H1 (cell line): ENCODE measurements around the gene KRT84. TPM values are rescaled to one million over a fixed set of nuclear protein-coding genes. Genes with fewer than 3 reads are reported as not detected.
A peak's percentile ranks its signal among the peaks of the same experiment; 100 is the strongest.

Source experiments
- CTCF ChIA-PET: fragments of 300-600 bp; sonication (Branson Sonifier 250); formaldehyde crosslinking; loops from one replicate; lab custom pipeline; 2021; ENCODE audit not compliant: partially characterized antibody; lab: Charles Lee
- POLR2A ChIA-PET: fragments of 300-600 bp; sonication (Branson Sonifier 250); formaldehyde crosslinking; loops from one replicate; lab custom pipeline; 2021; ENCODE audit warnings: inconsistent platforms; ENCODE audit not compliant: partially characterized antibody; lab: Charles Lee
- DNase-seq, 2 experiments: peaks; one replicate each; pipeline versions ENCODE4 v3.0.0 to v3.0.0-alpha.2; 2010 to 2022; ENCODE audit warnings: low spot score in 2 of 2, low read depth in 1 of 2, mixed read lengths in 1 of 2
- FAIRE-seq: peaks from 2 replicates; lab custom pipeline; 2011; peaks lifted over from hg19 to GRCh38; lab: Jason Lieb, UNC
- H2AFZ ChIP-seq: 2 replicates; pipeline ENCODE4 v1.8.1; 2012; ENCODE audit warnings: low read length, inconsistent platforms
- H2AK5ac ChIP-seq: 2 replicates; pipeline ENCODE4 v1.6.1; 2013; ENCODE audit warnings: low read depth, low read length
- H2BK120ac ChIP-seq: replicated peaks from 2 replicates; pipeline ENCODE3; 2013; ENCODE audit warnings: low read depth, low read length, inconsistent platforms
- H2BK12ac ChIP-seq: 2 replicates; pipeline ENCODE4 v1.6.1; 2013; ENCODE audit warnings: low read depth, low read length
- H2BK15ac ChIP-seq: 2 replicates; pipeline ENCODE4 v1.6.1; 2013; ENCODE audit warnings: low read length
- H2BK20ac ChIP-seq: 2 replicates; pipeline ENCODE4 v1.6.1; 2013; ENCODE audit warnings: low read length
- H2BK5ac ChIP-seq: 2 replicates; pipeline ENCODE4 v1.6.1; 2013; ENCODE audit warnings: low read depth, low read length
- H3K14ac ChIP-seq: 2 replicates; pipeline ENCODE4 v1.6.1; 2013; ENCODE audit warnings: inconsistent platforms; ENCODE audit not compliant: insufficient read length
- H3K18ac ChIP-seq: 2 replicates; pipeline ENCODE4 v1.6.1; 2013; ENCODE audit warnings: low read length; ENCODE audit errors: extremely low read depth
- H3K23ac ChIP-seq: 2 replicates; pipeline ENCODE4 v1.6.1; 2013; ENCODE audit warnings: inconsistent platforms; ENCODE audit not compliant: insufficient read length
- H3K23me2 ChIP-seq: 2 replicates; pipeline ENCODE4 v1.6.1; 2013; ENCODE audit warnings: low read depth, low read length
- H3K27ac ChIP-seq: 2 replicates; pipeline ENCODE4 v1.6.1; 2011; ENCODE audit warnings: low read depth, low read length, inconsistent platforms
- H3K27me3 ChIP-seq, 4 experiments: replicated peaks in 1 of 4; 1 replicate in 1 of 4; 2 replicates in 3 of 4; pipeline versions ENCODE4 v1.6.1 to v1.8.1; 2011 to 2013; ENCODE audit warnings: low read length in 3 of 4, mild to moderate bottlenecking in 3 of 4, inconsistent platforms in 2 of 4, mixed read lengths in 2 of 4, moderate library complexity in 1 of 4; ENCODE audit not compliant: control insufficient read depth in 3 of 4, insufficient read depth in 3 of 4; ENCODE audit errors: extremely low read depth in 1 of 4
- H3K36me3 ChIP-seq, 4 experiments: 2 replicates each; pipeline versions ENCODE4 v1.6.1 to v1.8.1; 2011 to 2013; ENCODE audit warnings: mild to moderate bottlenecking in 4 of 4, low read length in 3 of 4, moderate library complexity in 2 of 4, control low read depth in 1 of 4, inconsistent platforms in 1 of 4; ENCODE audit not compliant: insufficient read depth in 4 of 4, control insufficient read depth in 2 of 4
- H3K4ac ChIP-seq: replicated peaks from 2 replicates; pipeline ENCODE3; 2013; ENCODE audit warnings: low read length, low read depth, mixed read lengths, inconsistent platforms; ENCODE audit not compliant: insufficient read length
- H3K4me1 ChIP-seq, 4 experiments: replicated peaks in 1 of 4; 1 replicate in 1 of 4; 2 replicates in 3 of 4; pipeline versions ENCODE4 v1.6.1 to v1.8.1; 2011 to 2013; ENCODE audit warnings: low read length in 3 of 4, inconsistent platforms in 2 of 4, mixed read lengths in 1 of 4; ENCODE audit not compliant: insufficient read depth in 4 of 4, control insufficient read depth in 3 of 4
- H3K4me2 ChIP-seq, 2 experiments: 2 replicates each; pipeline versions ENCODE4 v1.6.1 to v1.8.1; 2011 to 2013; ENCODE audit warnings: low read depth in 2 of 2, low read length in 2 of 2, control low read depth in 1 of 2, inconsistent platforms in 1 of 2, mild to moderate bottlenecking in 1 of 2; ENCODE audit not compliant: insufficient read depth in 1 of 2
- H3K4me3 ChIP-seq, 4 experiments: fragments of 200-600, 300-600 bp in 1 of 4; sonication (generic), shearing (Covaris generic), sonication (Bioruptor Twin) in 1 of 4; 2 replicates each; pipeline versions ENCODE4 v1.5.1 to v1.8.1; 2011 to 2016; ENCODE audit warnings: low read length in 4 of 4, low read depth in 3 of 4, control low read depth in 2 of 4, inconsistent platforms in 2 of 4, mild to moderate bottlenecking in 2 of 4, mixed read lengths in 1 of 4, moderate library complexity in 1 of 4; ENCODE audit not compliant: insufficient read depth in 2 of 4; ENCODE audit errors: extremely low read depth in 1 of 4
- H3K56ac ChIP-seq: replicated peaks from 2 replicates; pipeline ENCODE3; 2013; ENCODE audit warnings: low read depth, mild to moderate bottlenecking, mixed read lengths, low read length, inconsistent platforms; ENCODE audit not compliant: insufficient read length
- H3K79me1 ChIP-seq: 2 replicates; pipeline ENCODE4 v1.6.1; 2013; ENCODE audit warnings: low read depth, low read length, control low read depth
- H3K79me2 ChIP-seq, 2 experiments: 2 replicates each; pipeline versions ENCODE4 v1.6.1 to v1.8.1; 2012 to 2013; ENCODE audit warnings: low read length in 2 of 2, mild to moderate bottlenecking in 2 of 2, inconsistent platforms in 1 of 2; ENCODE audit not compliant: insufficient read depth in 2 of 2, control insufficient read depth in 1 of 2
- H3K9ac ChIP-seq, 4 experiments: replicated peaks in 1 of 4; 1 replicate in 1 of 4; 2 replicates in 3 of 4; pipeline versions ENCODE4 v1.6.1 to v1.8.1; 2011 to 2013; ENCODE audit warnings: low read depth in 3 of 4, low read length in 3 of 4, control low read depth in 2 of 4, mild to moderate bottlenecking in 2 of 4, moderate library complexity in 2 of 4, inconsistent platforms in 1 of 4; ENCODE audit errors: extremely low read depth in 1 of 4
- H3K9me3 ChIP-seq, 2 experiments: 2 replicates each; pipeline versions ENCODE4 v1.6.1 to v1.8.1; 2012 to 2013; ENCODE audit warnings: mild to moderate bottlenecking in 2 of 2, moderate library complexity in 2 of 2, control low read depth in 1 of 2, inconsistent platforms in 1 of 2, low read depth in 1 of 2, low read length in 1 of 2, mixed read lengths in 1 of 2; ENCODE audit not compliant: insufficient read depth in 2 of 2
- H4K20me1 ChIP-seq, 2 experiments: replicated peaks in 1 of 2; 2 replicates each; pipeline versions ENCODE3 to v1.8.1; 2011 to 2013; ENCODE audit warnings: inconsistent platforms in 2 of 2, low read length in 2 of 2, mild to moderate bottlenecking in 1 of 2; ENCODE audit not compliant: insufficient read depth in 2 of 2, control insufficient read depth in 1 of 2
- H4K5ac ChIP-seq: 2 replicates; pipeline ENCODE4 v1.6.1; 2013; ENCODE audit warnings: low read length, low read depth, mixed read lengths, inconsistent platforms; ENCODE audit not compliant: insufficient read length
- H4K8ac ChIP-seq: 2 replicates; pipeline ENCODE4 v1.8.0; 2013; ENCODE audit warnings: mild to moderate bottlenecking, moderate library complexity, low read length, inconsistent platforms; ENCODE audit not compliant: insufficient read depth; ENCODE audit errors: extremely low read depth
- H4K91ac ChIP-seq: replicated peaks from 2 replicates; pipeline ENCODE3; 2013; ENCODE audit warnings: low read length, mixed read lengths, inconsistent platforms; ENCODE audit not compliant: insufficient read length
- ATF2 ChIP-seq: IDR thresholded peaks from 2 replicates; pipeline ENCODE4 v1.6.1; 2012; ENCODE audit warnings: low read length, inconsistent platforms
- CHD2 ChIP-seq: IDR thresholded peaks from 2 replicates; pipeline ENCODE4 v1.6.1; 2012; ENCODE audit warnings: low read length, improper control_type of control experiment
- NANOG ChIP-seq: IDR thresholded peaks from 2 replicates; pipeline ENCODE4 v1.6.1; 2011; ENCODE audit warnings: low read length, low read depth, mild to moderate bottlenecking, inconsistent platforms; ENCODE audit not compliant: insufficient read depth, poor library complexity, severe bottlenecking
- PHF8 ChIP-seq: fragments of 200-600 bp; sonication (generic); conservative IDR thresholded peaks from 2 replicates; pipeline ENCODE4 v1.7.1; 2012; ENCODE audit warnings: low read depth, mild to moderate bottlenecking, inconsistent platforms, low read length, moderate library complexity
- POLR2AphosphoS5 ChIP-seq: IDR thresholded peaks from 2 replicates; pipeline ENCODE4 v1.6.1; 2011; ENCODE audit warnings: low read depth, low read length
- RFX5 ChIP-seq: IDR thresholded peaks from 2 replicates; pipeline ENCODE4 v1.6.1; 2011; ENCODE audit warnings: low read depth, low read length, improper control_type of control experiment, borderline replicate concordance
- SAP30 ChIP-seq: fragments of 300-600 bp; sonication (generic); IDR thresholded peaks from 2 replicates; pipeline ENCODE4 v1.7.1; 2012; ENCODE audit warnings: low read length, moderate library complexity, mild to moderate bottlenecking, inconsistent platforms; ENCODE audit not compliant: insufficient read depth, insufficient replicate concordance
- SRF ChIP-seq: IDR thresholded peaks from 2 replicates; pipeline ENCODE4 v1.6.1; 2011; ENCODE audit warnings: mild to moderate bottlenecking, low read depth, low read length, moderate library complexity
- TAF7 ChIP-seq: optimal IDR thresholded peaks from 2 replicates; pipeline ENCODE3; 2011; ENCODE audit warnings: low read depth, mild to moderate bottlenecking, inconsistent platforms, low read length, moderate library complexity, borderline replicate concordance
- YY1 ChIP-seq: IDR thresholded peaks from 2 replicates; pipeline ENCODE4 v1.6.1; 2011; ENCODE audit warnings: low read depth, mild to moderate bottlenecking, low read length
- WGBS, 2 experiments: shearing (Covaris generic) in 1 of 2; methylation state at CpG; one replicate each; pipeline versions ENCODE4 v1.1.6 to v1.1.7; 2013 to 2015; ENCODE audit warnings: low lambda C conversion rate in 2 of 2, mixed read lengths in 2 of 2, inconsistent platforms in 1 of 2, low coverage in 1 of 2, missing lambda C conversion rate in 1 of 2; ENCODE audit not compliant: insufficient replicate concordance in 2 of 2, insufficient coverage in 1 of 2, insufficient read length in 1 of 2; ENCODE audit errors: extremely low coverage in 1 of 2, missing lambda C conversion rate in 1 of 2; 5-methylcytosine and 5-hydroxymethylcytosine counted together
- polyA plus RNA-seq, 7 experiments: library from polyadenylated mRNA; depleted of rRNA in 3 of 7; stranded (reverse) in 5 of 7; unstranded in 2 of 7; fragments of >200 nt in 5 of 7; fragments of 200-250 nt in 2 of 7; gene quantifications; 1 replicate in 5 of 7; 2 replicates in 1 of 7; 4 replicates in 1 of 7; pipeline versions ENCODE4 v1.2.1 to v1.2.3, GENCODE V29; 2011 to 2013; ENCODE audit warnings: missing spikeins in 2 of 7, mixed read lengths in 2 of 7
- total RNA-seq: library from RNA; stranded (reverse); fragmentation: NEBNext Ultra II Directional; extraction: Animal tissue kit (Norgen Biotek cat#: 25700); gene quantifications from 2 replicates; pipeline ENCODE4 v1.2.1, GENCODE V29; 2021

The KRT84 gene
- total and polyA plus RNA-seq, 2 of the 8 experiments (the other 6 are each of a cell fraction or from before 2014, with no cell fraction given) = not detected

DNA sequence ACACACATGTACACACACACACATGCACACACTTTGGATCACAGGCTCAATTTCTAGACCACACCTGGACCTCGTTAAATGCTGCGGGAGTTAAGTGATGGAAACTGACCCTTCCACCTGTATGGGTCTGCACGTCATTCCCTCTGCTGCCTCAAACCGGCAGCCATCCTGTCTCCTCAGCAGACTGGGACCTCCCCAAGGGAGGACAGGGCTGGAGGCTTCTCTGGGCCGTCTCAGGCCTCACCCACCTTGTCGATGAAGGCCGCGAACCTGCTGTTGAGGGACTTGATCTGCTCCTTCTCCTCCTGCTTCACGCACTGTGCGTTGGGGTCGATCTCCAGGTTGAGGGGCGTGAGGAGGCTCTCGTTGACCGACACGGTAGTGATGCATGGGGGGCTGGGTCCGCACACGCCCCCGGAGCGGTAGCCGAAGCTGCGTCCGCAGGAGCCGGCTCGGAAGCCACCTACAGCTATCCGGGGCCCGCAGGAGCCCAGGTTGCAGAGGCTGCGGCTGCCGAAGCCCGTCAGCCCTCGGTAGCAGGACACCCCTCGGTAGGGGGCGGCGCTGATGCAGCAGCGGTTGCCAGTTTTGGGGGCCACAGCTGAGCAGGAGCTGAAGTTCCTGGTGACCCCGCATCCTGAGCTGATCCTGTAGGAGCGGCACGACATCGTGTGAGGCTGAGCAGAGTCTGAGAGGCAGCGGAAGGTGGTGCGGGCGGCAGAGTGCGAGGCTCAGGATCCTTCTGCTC is 18.5 kb downstream of the KRT84 start, which contains the start of gene KRT85:
KRT85 (minus strand) TSS at position 744 of the 748 bp plus-strand sequence; CDS start at position 668, 76 bp downstream.
- FAIRE-seq (no peak), DNase-seq (no peak)
- Histone ChIP-seq H3K27me3 (no peaks in the 10 kb centered on the region), H3K9me3 (no peaks in the 10 kb centered on the region), H3K27ac (no peak within 1 kb of the TSS), H3K18ac (no peak within 1 kb of the TSS), H3K36me3 (no peaks in the 10 kb centered on the region), H3K23me2 (no peaks in the 10 kb centered on the region), H3K4me2 (no peak within 1 kb of the TSS), H2AK5ac (no peak within 1 kb of the TSS; the same call in 1 of the 2 replicates), H4K20me1 (peaks cover 0 to 2% of the 10 kb centered on the region in 2 experiments), H4K5ac (no peak within 1 kb of the TSS), H4K91ac (no peak within 1 kb of the TSS), H3K9ac (no peak within 1 kb of the TSS), H4K8ac (no peak within 1 kb of the TSS; the same call in 1 of the 2 replicates), H3K4me1 (no peaks in the 10 kb centered on the region), H3K56ac (no peak within 1 kb of the TSS), H2BK15ac (no peak within 1 kb of the TSS), H3K14ac (no peak within 1 kb of the TSS), H3K4me3 (no peak within 1 kb of the TSS), H2AFZ (no peak within 1 kb of the TSS), H3K4ac (no peak within 1 kb of the TSS), H2BK5ac (peak within 1 kb of the TSS; percentile 52; the same call in 1 of the 2 replicates), H3K23ac (no peak within 1 kb of the TSS), H3K79me2 (no peaks in the 10 kb centered on the region), H2BK20ac (no peak within 1 kb of the TSS), H2BK12ac (0 out of 2 replicates have a peak within 1 kb of the TSS, but pooled peaks have one; percentile 27), H2BK120ac (no peak within 1 kb of the TSS), H3K79me1 (no peaks in the 10 kb centered on the region)
- WGBS, 2 experiments = 88% methylated on average over 35 of the region's 42 CpGs; no CpG with 5 or more reads in 1 of the 2 experiments
- CTCF ChIA-PET = interaction anchor here (0.8 to 8.6 kb wide), 15 partner anchors 9 to 510 kb away, joined by 3 to 105 read pairs (median 5); partner anchors contain the start of gene KRT84
- POLR2A ChIA-PET = no interaction called here
- no peak for TF ChIP-seq TAF7
- TF ChIP-seq NANOG = no peak
- no peak for TF ChIP-seq POLR2AphosphoS5
- no peak for TF ChIP-seq RFX5
- TF ChIP-seq YY1 = no peak
- no peak for TF ChIP-seq SAP30
- TF ChIP-seq CHD2 = no peak
- TF ChIP-seq SRF = no peak
- TF ChIP-seq PHF8 = no peak
- no peak for TF ChIP-seq ATF2
